NCI-H1417 treated with DMSO at 0.1 percent for 48 hours (cell line): ENCODE measurements around the gene DGKI.

Source experiments
- DNase-seq: peaks from one replicate; lab custom pipeline; 2025; lab: John Stamatoyannopoulos, UW

DGKI gene

GRCh38 chr7:137652721-137653120 lies 194.1 kb downstream of the DGKI start:
- no peak for DNase-seq

DNA sequence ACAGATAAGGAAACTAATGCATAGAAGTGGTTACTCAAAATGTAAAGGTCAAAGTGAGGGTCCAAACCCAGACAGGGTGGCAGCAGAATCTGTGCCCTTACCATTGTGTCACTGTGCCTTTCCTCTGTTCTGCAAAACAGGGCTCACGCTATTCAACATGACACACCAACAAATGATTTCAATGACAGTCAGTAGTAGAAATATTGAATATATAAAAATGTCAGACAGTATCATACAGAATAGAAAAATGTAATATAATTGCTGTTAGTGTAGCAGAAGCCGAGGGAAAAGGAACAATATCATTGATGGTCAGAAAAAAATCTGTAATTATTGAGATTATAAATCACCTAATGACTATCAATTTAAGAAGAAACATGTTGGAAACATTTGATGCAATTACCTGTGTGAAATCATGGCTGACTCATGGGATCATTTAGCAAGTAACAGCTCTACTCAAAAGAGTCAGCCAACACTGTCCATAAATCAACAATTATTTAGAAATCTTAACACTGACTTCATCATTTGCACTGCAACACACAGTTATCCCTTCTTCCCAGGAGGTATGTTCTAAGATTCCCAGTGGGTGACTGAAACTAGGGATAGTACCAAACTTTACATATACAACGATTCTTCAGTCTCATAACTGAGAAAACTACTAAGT lies 198.7 kb downstream of the DGKI start:
- DNase-seq, result no peak

- no peak for DNase-seq
Observed at GRCh38 chr7:137642472-137642871, 204.3 kb downstream of the DGKI start.

DNA sequence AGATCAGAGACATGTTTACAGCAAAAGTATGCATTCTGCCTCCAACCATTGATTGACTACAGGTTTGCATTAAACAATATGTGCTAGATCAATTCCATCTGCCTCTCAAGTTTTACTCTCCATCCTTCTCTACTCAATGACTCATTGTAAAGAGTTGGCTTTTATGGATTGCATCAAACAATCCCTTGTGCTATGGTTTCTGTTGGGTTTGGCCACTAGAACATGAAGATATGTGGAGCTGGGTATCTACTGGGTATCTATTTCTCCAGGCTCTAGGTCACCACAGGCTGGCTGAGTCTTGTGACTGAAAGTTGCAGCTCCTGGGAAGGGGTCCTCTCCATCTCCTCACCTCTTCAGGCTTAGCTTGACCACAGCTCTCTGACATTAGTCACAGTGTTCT lies 204.7 kb downstream of the DGKI start:
- DNase-seq, result no peak

GRCh38 chr7:137636376-137636775 lies 210.4 kb downstream of the DGKI start:
- no peak for DNase-seq

GRCh38 chr7:137635874-137636273 lies 210.9 kb downstream of the DGKI start:
- DNase-seq, result no peak

GRCh38 chr7:137635132-137635531 lies 211.6 kb downstream of the DGKI start:
- DNase-seq, result no peak

- DNase-seq, result no peak
Observed at GRCh38 chr7:137634356-137634755, 212.4 kb downstream of the DGKI start.

DNA sequence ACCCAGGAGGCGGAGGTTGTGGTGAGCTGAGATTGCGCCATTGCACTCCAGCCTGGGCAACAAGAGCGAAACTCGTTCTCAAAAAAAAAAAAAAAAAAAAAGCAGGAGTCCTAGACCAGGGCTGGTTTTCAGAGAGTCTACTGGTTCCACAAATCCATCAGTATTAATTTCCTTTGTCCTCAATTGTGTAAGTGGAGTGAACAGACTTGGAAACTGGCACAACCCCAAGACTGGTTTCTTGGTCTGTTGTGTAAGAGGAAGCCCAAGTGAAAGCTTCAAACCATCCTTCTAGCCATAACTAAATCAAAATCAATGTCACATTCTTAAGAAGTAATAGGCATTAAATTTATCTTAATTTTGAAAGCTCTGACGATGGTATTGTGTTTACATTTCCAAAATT lies 213.6 kb downstream of the DGKI start:
- DNase-seq, result no peak

DNA sequence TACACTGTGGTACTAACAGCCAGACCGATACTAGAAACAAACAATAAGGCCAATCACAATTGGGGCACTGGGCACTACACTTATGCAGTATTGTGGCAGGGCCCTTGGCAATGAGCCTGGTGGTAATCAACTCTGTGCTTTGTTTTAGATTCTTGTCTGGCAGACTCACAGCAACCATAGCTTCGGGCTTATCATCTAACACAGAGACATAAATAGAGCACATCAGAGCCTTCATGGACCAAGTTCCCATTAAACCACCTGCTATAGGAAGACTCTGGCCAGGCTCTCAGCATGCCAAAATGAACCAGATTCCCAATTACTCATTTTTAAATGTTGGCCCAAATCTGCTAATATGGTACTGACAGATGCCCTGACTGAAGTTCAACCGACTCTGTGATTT lies 218.6 kb downstream of the DGKI start:
- no peak for DNase-seq

DNA sequence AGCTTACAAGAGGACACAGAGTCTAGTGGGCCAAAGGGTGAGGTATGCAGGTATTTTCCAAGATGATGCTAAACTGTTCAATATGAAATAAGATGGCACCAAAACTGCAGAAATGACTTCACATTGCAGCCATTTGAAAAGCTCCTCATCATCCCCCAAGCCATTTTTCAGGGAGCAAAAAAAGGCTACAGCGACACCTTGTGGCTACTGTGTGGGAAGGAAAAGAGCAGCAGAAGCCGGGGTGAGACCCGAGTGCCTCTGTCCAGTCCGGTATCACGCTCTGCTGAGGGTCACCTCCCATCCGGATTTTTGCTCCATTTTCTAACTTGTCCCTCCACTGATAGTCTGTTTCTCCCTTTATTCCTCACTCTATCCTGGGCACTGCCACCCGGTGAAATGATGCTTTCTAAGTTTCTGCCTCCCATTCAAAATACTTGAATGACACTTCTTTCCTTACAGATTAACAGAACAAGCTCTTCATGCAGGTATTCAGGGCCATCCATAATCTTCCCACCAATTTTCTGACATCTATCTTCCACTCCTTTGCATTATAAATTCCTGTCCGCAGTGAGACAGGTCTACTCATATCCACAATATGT lies 220.2 kb downstream of the DGKI start:
- no peak for DNase-seq

DNA sequence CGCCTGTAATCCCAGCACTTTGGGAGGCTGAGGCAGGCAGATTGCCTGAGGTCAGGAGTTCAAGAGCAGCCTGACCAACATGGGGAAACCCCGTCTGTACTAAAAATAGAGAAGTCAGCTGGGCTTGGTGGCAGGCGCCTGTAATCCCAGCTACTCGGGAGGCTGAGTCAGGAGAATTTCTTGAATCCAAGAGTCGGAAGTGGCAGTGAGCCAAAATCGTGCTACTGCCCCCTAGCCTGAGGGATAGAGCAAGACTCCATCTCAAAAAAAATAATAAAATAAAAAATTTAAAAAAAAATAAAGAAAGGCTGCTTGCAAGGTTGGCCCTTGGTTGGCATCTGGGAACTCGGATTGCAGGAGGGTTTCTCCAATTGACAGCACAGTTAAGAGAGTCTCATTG lies 221.6 kb downstream of the DGKI start:
- no peak for DNase-seq

DNA sequence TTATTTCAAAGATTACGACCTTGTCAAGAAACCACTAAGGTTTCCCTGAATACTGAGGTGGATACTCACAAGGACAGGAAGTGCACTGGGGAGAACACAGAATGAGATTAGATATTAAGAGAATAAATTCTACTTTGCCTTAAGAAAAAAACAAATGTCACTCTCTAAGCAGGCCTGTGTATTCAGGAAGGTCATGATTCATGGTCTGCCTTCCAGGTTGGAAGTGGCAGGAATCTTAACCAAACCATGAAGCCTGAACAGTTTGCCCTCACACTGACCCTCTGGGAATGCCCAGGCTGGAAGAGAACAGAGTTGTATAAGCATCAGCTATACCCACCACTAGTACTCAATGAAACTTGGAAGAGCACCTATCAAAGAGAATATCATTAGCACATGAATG lies 227.6 kb downstream of the DGKI start:
- no peak for DNase-seq

- DNase-seq, result no peak
Observed at GRCh38 chr7:137618748-137619147, 228.0 kb downstream of the DGKI start.

DNA sequence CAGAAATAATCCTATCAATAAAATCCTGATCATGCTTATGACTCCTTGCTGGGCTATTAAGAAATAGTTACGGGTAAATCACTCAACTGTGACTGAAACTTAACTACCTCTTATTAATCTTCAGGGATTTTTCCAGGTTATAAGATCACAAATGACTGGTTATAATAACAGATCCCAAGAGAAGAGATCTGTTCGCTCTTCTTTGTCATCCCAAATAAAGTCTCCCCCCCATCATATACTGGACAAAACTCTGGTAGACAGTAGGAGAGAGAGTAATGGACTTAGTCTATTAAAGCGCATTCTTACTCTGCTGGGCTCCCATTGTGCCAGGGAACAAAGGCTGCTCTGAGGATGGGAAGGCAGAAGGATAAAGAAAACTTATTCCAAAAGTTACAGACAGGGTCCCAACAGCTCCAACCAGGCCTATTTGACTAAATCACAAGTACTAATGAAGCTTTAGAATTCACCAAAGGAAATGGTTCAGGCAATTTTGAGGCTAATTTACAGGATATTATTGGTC lies 233.7 kb downstream of the DGKI start:
- DNase-seq, result no peak

DNA sequence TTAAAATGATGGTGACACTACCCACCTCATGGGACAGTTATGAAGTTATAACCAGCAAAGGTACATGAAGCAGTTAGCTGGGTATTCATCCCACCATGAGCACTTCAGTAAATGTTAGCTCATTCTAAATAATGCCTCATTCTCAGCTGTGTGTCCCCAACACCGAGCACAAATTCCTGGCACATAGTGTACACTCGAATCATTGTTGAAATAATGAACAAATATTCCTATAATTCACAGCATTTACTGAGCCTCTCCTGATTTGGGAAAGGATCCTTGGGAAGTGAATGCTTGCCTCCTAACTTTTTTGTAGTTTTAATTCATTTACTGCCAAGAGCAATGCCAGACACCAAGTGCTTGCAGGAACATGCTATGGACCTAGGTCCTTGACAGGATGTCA lies 235.2 kb downstream of the DGKI start:
- no peak for DNase-seq

DNA sequence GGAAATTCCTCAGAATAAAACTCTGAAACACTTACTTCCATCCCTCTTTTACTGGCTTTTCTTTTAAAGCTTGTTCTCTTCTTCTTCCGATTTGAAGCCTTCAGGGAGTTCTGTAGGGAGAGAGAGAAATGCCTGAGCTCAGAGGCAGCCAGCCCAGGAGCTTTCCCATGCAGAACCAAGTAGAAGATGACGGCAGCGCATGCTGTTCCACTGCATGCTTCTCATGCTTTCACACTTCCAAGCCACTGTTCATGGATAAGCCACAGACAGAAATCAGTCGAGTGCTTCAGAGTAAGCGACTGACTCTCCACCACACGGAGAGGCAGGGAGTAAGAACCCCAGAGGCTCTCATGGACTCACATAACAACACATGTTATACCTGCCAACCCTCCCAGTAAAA lies 237.3 kb downstream of the DGKI start:
- no peak for DNase-seq

GRCh38 chr7:137606061-137606674 lies 240.6 kb downstream of the DGKI start:
- no peak for DNase-seq

DNA sequence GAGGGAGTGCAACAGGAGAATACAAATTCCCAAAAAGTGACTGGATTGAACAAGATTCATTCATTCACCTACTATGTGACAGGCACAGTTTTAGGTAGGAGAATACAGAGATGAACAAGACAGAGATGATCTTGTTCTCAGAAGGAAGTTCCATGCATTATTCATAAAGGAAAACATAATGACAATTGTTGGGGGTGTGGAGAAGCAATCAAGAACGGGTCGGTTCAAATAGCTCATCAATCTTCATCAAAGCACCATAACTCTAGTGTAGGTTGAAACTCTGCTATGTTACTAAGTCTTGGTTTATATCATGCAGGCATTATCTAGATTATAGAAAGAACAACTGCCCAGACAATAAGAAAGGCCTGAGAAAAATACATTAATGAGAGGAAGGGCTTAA lies 243.7 kb downstream of the DGKI start:
- no peak for DNase-seq

DNA sequence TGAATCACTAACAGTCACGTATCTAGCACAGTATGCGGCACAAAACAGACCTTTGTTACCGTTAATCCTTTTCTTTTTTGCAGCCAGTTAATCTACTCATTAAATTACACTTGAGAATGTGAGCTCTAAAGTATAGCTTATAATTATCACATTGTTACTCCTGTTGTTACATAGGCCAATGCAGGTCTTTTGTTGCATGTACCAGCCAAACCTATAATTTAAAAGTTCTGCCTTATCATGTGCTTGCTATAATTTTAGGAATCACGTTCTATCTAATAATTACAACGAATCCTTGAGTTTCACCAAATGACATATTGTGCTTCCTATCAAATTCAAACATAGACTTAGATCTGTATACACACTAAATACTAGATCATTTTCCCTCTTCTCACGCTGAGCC lies 245.1 kb downstream of the DGKI start:
- DNase-seq, result peak; percentile 89

DNA sequence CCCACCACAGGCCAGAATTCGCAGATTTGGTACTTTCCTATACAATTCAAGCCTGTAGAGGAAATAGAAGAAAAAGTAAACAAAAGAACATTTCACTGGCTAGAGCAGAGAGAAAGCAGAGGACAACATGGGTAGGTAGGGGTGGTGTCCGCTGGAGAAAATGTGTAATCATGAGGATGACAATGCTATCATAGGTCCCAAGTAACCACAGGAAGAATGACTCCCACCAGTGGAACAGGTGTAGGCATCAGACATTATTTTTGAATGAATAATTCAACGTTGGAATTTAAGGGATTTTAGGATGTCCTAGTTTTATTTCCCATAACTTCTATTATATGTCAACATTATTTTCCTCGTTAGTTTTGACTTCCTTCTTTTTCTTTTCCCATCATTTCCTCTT lies 248.9 kb downstream of the DGKI start:
- DNase-seq, result no peak

- no peak for DNase-seq
Observed at GRCh38 chr7:137593115-137593711, 253.6 kb downstream of the DGKI start.

DNA sequence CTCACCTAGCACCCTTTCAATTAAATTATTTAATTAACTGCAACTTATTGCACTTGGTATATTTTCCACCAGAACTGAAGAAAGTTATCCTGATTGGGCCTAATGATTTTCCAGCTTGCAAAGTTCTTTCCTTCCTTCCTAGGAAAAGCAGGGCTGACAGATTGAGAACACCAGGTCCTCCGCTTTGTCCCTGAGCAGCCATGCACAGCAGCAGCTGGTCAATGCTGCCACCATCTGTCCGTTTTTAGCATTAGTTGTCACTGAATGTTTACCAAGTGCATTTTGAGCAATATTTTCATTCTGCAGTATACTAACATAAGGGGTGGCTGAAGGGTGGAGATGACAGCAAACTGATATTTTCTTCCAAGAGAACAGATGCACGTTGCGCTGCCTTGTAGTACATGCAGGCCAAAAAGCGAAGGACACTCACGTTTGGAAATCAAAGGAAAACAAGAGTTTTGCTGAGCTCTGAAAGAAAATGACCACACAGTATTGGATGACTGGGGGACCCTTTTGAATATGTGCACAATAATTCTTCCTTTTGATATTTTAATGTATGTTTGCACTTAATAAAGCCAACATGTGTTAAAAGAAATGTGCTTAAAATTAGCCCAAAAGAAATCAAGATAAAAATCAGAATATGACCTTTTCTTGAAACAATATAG lies 254.4 kb downstream of the DGKI start:
- DNase-seq, result peak; percentile 16
